ENCODE data around the gene RFX7. TPM values are rescaled to one million over a fixed set of nuclear protein-coding genes. Genes with fewer than 3 reads are reported as not detected.

The RFX7 gene
- total RNA-seq, 4 donors from 2014 or later, result 7.5 to 10.7 (median 9.9) TPM

DNA sequence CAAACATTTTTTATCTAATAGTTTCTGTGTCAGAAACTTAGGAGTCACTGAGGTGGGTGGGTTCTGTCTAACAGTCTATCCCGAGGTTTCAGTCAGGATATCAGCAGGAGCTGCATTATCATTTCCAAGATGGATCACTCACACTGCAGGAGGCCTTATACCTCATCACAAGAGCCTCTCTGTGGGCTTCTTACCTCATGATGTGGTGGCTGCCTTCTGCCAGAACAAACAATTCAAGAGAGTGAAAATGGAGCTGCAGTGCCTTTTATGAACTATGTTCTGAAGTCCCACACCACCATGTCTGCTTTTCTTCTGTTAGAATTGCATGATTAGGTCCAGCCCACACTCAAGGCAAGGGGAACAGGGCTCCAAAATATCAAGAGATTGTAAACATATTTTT, 27.9 kb downstream of the RFX7 start:
- WGBS, 2 donors, result 60 to 79% methylated on average over 1 of the region's 1 CpG
- TF ChIP-seq, protein P1, sequence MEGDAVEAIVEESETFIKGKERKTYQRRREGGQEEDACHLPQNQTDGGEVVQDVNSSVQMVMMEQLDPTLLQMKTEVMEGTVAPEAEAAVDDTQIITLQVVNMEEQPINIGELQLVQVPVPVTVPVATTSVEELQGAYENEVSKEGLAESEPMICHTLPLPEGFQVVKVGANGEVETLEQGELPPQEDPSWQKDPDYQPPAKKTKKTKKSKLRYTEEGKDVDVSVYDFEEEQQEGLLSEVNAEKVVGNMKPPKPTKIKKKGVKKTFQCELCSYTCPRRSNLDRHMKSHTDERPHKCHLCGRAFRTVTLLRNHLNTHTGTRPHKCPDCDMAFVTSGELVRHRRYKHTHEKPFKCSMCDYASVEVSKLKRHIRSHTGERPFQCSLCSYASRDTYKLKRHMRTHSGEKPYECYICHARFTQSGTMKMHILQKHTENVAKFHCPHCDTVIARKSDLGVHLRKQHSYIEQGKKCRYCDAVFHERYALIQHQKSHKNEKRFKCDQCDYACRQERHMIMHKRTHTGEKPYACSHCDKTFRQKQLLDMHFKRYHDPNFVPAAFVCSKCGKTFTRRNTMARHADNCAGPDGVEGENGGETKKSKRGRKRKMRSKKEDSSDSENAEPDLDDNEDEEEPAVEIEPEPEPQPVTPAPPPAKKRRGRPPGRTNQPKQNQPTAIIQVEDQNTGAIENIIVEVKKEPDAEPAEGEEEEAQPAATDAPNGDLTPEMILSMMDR (IDR thresholded peaks at IDR 0.05), result no peak
- no peak for TF ChIP-seq POLR2A (IDR thresholded peaks at IDR 0.05)
- H3K27ac ChIP-seq, result no peak overlapping the region
- no peaks in the 10 kb centered on the region for H3K4me1 ChIP-seq
- no peaks in the 10 kb centered on the region for H3K9me3 ChIP-seq
- no peak for DNase-seq
- no peaks in the 10 kb centered on the region for H3K36me3 ChIP-seq
- intact Hi-C loops (cut with DNase I), result no loop called here
- no peak overlapping the region for H3K4me3 ChIP-seq
- no peaks in the 10 kb centered on the region for H3K27me3 ChIP-seq

GRCh38 chr15:56211960-56212550, 31.6 kb downstream of the RFX7 start:
- no peak overlapping the region for H3K27ac ChIP-seq
- H3K36me3 ChIP-seq, result no peaks in the 10 kb centered on the region
- TF ChIP-seq, protein P1 (IDR thresholded peaks at IDR 0.05), result no peak
- TF ChIP-seq POLR2A (IDR thresholded peaks at IDR 0.05), result no peak
- intact Hi-C loops (cut with DNase I), result no loop called here
- H3K9me3 ChIP-seq, result no peaks in the 10 kb centered on the region
- WGBS, 2 donors, result 90 to 95% methylated on average over 4 of the region's 4 CpGs
- H3K4me1 ChIP-seq, result peaks cover 0 to 18% (median 8%) of the 10 kb centered on the region in 3 donors
- H3K4me3 ChIP-seq, result no peak overlapping the region
- no peak for DNase-seq
- H3K27me3 ChIP-seq, result no peaks in the 10 kb centered on the region

DNA sequence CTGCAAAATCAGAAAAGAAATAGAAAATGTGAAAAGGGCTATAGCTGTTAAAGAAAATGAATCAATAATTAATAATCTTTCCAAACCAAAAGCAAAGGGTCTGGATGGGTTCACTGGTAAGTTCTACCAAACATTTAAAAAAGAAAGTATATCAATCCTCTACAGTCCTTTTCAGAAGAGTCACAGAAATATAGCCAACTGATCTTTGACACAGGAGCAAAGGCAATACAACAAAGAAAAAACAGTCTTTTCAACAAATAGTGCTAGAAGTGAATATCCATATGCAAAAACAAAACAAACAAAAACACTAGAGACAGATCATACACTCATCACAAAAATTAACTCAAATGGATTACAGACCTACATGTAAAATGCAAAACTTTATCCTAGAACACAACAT, 32.6 kb downstream of the RFX7 start:
- H3K27me3 ChIP-seq, result no peaks in the 10 kb centered on the region
- intact Hi-C loops (cut with DNase I), result no loop called here
- TF ChIP-seq, protein P1 (IDR thresholded peaks at IDR 0.05), result no peak
- no peak for TF ChIP-seq POLR2A (IDR thresholded peaks at IDR 0.05)

DNA sequence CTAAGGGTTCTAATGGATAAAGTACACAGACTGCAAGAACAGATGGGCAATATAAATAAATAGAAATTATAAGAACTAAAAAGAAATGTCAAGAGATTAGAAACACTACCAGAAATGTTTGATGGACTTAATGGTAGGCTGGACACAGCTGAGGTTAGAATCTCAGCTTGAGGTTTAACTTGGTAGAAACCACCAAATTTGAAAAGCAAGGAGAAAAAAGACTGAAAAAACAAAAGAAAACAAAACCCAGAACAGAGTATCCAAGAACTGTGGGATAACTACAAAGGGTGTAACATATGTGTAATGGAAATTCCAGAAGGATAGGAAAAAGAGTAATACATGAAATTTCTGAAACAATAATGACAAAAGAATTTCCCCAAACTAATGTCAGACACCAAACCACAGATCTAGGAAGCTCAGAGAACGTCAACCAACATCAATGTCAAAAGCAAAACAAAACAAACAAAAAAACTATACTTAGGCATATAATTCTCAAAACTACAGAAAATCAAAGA, 35.0 kb downstream of the RFX7 start:
- no peak for DNase-seq
- TF ChIP-seq POLR2A (IDR thresholded peaks at IDR 0.05), result no peak
- TF ChIP-seq, protein P1 (IDR thresholded peaks at IDR 0.05), result no peak
- H3K27me3 ChIP-seq, result no peaks in the 10 kb centered on the region
- no peak overlapping the region for H3K27ac ChIP-seq
- 37 to 53% methylated on average over 1 of the region's 1 CpG for WGBS, 2 donors
- no peaks in the 10 kb centered on the region for H3K36me3 ChIP-seq
- intact Hi-C loops (cut with DNase I), result no loop called here
- H3K4me1 ChIP-seq, result peaks cover 0 to 37% (median 16%) of the 10 kb centered on the region in 3 donors
- no peaks in the 10 kb centered on the region for H3K9me3 ChIP-seq
- H3K4me3 ChIP-seq, result no peak overlapping the region

More for the DNA sequence above, 32.6 kb downstream of the RFX7 start:
- Histone ChIP-seq H3K27ac (no peak overlapping the region), H3K36me3 (no peaks in the 10 kb centered on the region), H3K4me1 (peaks cover 0 to 19% (median 8%) of the 10 kb centered on the region in 3 donors), H3K9me3 (no peaks in the 10 kb centered on the region), H3K4me3 (no peak overlapping the region)
- no peak for DNase-seq

GRCh38 chr15:56208185-56208584, 35.5 kb downstream of the RFX7 start:
- Histone ChIP-seq H3K9me3 (no peaks in the 10 kb centered on the region), H3K4me1 (peaks cover 0 to 40% (median 16%) of the 10 kb centered on the region in 3 donors), H3K27ac (no peak overlapping the region), H3K4me3 (no peak overlapping the region), H3K36me3 (no peaks in the 10 kb centered on the region), H3K27me3 (no peaks in the 10 kb centered on the region)
- no peak for TF ChIP-seq POLR2A (IDR thresholded peaks at IDR 0.05)
- TF ChIP-seq, protein P1 (IDR thresholded peaks at IDR 0.05), result no peak
- DNase-seq, result no peak
- 63 to 70% methylated on average over 2 of the region's 2 CpGs for WGBS, 2 donors
- intact Hi-C loops (cut with DNase I), result no loop called here
